Measurements from ENCODE around the gene ANK2.

DNA sequence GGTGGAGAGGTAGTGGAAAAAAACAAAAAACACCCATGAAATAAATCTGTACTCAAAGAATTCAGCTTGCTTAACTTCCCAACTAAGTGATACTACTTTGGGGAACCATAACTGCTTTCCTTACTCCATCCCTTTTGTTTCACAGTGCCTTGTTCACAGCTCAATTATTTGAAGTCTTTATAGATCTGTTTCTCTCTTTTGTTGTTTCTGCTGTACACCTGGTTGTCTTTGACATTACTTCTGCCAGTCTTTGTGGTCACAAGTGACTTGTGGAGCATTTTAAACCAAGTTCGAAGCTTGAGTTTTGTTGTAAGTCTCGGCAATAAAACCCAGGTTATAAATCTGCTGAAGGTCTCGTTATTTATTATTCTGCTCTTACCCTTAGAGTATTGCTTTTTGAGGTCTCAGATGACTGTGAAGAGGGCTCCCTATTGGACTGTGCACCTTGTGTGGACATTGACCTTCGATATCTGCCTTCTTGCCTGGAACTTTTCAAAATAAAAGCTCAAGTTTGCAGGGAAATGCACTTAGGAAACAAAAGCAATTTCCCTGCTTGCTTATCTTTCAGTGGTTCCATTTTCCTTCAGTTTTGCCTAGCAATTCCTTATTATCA lies 59.8 kb downstream of the ANK2 start:
- TF ChIP-seq, protein P1, sequence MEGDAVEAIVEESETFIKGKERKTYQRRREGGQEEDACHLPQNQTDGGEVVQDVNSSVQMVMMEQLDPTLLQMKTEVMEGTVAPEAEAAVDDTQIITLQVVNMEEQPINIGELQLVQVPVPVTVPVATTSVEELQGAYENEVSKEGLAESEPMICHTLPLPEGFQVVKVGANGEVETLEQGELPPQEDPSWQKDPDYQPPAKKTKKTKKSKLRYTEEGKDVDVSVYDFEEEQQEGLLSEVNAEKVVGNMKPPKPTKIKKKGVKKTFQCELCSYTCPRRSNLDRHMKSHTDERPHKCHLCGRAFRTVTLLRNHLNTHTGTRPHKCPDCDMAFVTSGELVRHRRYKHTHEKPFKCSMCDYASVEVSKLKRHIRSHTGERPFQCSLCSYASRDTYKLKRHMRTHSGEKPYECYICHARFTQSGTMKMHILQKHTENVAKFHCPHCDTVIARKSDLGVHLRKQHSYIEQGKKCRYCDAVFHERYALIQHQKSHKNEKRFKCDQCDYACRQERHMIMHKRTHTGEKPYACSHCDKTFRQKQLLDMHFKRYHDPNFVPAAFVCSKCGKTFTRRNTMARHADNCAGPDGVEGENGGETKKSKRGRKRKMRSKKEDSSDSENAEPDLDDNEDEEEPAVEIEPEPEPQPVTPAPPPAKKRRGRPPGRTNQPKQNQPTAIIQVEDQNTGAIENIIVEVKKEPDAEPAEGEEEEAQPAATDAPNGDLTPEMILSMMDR (conservative IDR thresholded peaks at IDR 0.05; ENCODE audit: low read length): no peak
- no peak for TF ChIP-seq EZH2phosphoT487 (IDR thresholded peaks at IDR 0.05; ENCODE audit: borderline replicate concordance)

All from Loucy (cell line).